Hepatic stellate cell (primary cell): ENCODE results near the gene DMGDH.

ENCODE experiments used
- DNase-seq: peaks from one replicate; pipeline ENCODE4 v3.0.0; 2011; ENCODE audit warnings: low spot score

The DMGDH gene

GRCh38 chr5:79069488-79070349 lies at the start of gene DMGDH, which contains the start of gene BHMT2:
TSS of gene DMGDH (minus strand) at chr5:79069674. CDS start at chr5:79069620, 54 bp downstream.
TSS of gene BHMT2 (plus strand) at chr5:79069767. CDS start at chr5:79069783, 16 bp downstream.
- DNase-seq, result peak; percentile 56

- DNase-seq, result no peak
Observed at GRCh38 chr5:79112703-79113058, 43.2 kb upstream of the DMGDH start.

DNA sequence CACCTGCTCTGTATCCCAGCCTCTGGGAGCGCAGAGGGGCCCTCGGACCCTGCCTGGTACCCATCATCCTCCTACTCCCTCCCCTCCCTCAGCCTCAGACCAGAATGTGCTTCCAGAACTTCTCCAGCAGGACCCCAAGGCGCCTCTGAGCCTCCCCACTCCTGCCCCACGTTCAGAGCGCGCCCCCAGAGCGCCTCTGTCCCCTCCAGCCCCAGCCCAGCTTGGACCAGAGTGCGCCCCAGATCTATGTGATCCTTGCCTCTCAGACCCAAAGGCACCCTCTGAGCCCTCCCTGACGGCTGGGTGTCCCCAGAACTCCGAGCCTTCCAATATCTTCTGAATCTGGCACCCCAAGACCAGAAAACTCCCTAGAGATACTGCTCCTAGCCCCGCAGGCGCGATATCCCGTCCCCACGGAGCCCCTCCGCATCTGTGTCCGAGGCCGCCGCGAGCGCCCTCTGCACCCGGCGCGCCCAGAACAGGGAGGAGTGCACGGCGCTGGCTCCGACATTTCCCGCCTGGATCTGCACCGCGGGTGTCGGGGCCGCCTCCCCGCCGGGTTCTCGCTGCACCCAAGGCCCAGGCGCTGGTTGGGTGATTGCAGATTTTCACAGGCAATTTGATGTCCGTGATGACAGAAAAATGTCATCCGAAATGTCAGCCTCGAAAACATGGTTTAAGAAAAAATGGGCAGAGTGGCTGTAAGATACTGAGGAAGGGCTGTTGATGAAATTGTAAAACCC lies 42.7 kb upstream of the DMGDH start:
- no peak for DNase-seq

DNA sequence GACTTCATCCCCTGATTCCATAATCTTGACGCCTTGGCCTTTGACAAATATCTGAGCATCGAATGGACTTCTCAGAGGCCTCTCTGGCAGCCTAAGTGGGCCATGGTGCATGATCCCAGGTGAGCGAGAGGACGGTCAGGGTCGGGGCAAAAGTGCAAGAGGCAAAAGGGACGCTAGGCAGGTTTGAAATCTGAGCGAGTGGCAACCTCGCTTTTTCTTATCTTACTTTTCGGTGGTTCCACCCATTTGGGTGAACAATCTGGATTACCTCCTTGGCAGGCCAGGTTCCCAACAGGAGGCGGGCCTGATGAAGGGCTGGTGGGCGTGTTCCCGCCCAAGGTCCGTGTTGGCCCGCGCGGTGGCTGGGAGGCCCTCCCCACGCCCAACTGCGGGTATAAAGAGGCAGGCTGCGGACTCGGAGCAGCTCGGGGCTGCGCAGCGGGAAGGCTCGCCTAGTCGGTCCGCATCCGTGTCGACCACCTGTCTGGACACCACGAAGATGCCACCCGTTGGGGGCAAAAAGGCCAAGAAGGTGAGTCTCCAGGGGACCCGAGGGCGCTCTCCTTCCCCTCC lies 42.0 kb upstream of the DMGDH start, which contains the start of gene BHMT:
Gene BHMT, plus strand, starts transcription at position 423 of the 573 bp plus-strand sequence. Its CDS starts 77 bp downstream, at position 500.
- no peak for DNase-seq

DNA sequence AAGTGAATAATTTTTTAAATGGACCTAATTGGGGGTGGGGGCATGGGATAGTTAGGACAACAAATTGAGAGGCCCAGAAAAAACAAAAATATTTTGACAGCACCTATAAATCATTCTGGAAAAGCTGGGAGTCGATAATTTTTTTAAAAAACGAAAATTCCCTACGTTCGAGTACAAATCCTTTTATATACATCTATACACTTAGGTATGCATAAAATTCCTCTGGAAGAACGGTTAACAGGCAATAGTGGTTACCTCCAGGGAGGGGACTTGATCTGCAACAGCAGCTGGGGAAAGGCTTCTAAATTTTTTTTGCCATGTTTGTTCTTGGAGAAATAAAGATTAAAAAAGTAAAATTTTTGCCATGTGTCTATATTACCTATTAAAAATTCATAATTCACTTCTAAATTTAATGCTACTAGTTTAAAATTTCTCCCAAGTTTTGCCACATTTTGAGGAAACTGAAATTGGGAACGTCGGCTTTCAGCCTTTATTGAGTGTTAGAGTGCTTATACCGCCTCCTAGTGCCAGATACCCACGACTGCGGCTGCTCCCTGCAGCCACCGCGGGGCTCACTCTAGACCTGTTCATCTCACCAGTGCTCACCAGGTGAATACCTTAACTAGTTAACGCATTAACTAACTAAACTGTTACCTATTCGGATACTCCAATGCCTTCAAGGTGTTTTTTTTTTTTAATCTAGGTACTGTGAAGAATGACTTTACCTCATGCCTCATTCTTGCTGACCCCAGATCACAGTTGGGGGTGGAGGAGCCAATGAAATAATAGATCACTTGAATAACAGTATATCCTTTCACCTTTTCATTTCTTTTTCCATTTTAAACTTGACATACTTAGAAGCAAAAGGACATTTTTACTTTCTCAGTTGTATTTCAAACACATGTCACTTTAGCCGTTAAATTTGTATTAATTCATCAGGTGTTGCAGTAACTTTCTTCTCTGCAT lies 40.3 kb upstream of the DMGDH start:
- DNase-seq, result no peak

DNA sequence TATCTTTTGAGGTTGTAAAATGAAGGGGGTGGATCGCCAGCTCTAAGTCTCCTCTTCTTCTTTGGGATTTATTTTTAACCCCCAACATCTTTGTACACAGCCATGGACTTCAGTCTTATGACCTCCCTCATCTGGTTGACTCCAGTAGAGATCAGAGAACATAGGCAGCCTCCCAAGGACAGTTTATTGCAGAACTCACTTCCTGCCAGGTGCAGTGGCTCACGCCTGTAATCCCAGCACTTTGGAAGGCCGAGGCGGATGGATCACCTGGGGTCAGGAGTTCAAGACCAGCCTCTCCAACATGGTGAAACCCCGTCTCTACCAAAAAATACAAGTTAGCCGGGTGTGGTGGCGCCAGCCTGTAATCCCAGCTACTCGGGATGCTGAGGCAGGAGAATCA lies 39.3 kb upstream of the DMGDH start:
- DNase-seq, result no peak

DNA sequence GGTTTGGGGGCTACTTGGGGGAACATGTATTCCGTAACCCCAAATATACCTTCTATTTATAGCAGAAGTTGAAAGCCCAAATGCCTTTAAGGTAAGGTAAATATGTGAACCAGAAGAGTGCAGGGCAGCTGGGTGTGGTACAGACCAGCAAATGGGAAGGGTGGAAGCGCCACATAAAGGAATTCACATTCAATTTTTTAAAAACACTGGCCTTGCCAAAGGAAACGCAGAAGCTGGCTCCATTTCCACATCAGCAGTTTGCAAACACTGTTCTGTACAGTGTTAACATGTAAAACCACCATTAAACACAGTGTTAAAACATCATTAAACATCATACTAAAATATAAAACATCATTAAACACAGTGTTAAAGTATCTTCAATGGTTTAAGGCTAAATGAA lies 38.6 kb upstream of the DMGDH start:
- no peak for DNase-seq

- DNase-seq, result peak; percentile 21
Observed at GRCh38 chr5:79107020-79107796, 37.7 kb upstream of the DMGDH start.

DNA sequence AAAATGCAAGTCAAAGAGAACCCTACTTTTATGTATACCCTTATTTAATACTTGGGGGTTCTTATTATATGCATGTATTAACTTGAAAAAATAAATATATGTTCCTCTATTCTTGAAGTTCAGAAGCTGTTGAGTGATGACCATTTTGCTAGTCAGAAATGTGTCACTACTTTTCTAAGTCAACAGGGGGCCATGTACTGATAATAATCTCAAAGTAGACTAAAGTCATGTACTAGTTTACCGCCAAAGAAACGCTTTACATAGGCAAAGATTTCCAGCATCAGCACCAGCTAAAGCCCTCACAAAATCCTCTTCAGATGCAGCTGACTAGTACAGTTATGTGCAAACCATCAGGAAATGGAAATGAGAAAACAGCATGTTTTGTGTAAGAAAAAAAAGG lies 36.4 kb upstream of the DMGDH start:
- DNase-seq, result no peak

DNA sequence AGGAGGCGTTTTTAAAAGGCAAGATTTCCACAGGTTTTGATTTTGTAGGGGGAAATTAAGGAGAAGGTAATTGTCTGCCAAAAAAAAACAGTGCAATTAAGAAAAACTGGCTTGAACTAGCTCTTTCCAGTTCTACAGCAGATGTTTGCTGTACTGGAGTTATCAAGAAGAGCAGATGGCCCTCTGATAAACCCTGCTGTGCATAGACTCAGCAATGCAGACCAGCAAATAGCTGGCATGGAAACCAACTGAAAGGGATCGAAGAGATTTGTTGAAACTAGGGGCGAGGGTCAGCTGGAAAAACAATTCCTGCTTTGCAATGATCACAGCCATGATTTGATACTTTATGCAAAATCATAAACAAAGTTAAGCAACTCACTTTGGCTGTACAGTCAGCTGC lies 24.3 kb upstream of the DMGDH start:
- no peak for DNase-seq

- no peak for DNase-seq
Observed at GRCh38 chr5:79091064-79091463, 21.6 kb upstream of the DMGDH start.

DNA sequence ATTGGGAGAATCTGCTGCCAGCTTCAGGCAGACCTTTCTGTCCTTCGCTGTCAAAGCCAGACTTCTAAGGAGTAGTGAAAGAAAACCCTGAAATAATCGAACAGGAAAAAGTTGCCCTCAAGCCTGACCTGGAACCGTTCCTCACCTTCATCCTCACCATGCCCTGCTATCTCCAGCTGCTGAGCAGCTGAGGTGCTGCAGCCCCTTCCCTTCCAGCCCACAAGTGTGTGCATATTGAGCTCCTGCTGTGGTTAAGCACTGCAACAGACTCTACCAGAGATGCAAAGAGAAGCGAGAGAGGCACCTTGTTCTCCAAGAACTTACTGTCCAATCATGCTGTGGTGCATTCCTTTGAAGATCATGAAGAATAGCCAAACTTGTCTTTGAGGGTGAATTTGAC lies 19.0 kb upstream of the DMGDH start:
- DNase-seq, result no peak

DNA sequence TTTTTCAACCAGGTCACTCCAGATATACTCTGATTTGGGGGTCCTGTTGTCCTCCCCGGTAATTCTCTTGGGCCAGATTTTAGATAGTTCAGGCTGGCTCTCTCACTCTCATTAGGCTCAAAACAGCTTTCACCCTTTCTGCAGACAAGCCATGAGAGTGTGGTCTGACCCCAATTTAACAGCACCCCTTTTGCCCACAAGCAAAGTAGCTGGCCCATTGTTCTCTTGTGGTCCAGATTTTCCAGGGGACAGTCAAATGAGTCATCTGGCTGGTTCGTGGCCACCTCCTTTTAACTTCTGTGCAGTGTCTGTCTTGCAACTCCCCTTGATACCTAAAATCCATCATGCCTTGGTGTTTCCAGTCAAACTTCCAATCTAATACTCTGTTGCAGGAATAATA lies 16.6 kb upstream of the DMGDH start:
- DNase-seq, result no peak

DNA sequence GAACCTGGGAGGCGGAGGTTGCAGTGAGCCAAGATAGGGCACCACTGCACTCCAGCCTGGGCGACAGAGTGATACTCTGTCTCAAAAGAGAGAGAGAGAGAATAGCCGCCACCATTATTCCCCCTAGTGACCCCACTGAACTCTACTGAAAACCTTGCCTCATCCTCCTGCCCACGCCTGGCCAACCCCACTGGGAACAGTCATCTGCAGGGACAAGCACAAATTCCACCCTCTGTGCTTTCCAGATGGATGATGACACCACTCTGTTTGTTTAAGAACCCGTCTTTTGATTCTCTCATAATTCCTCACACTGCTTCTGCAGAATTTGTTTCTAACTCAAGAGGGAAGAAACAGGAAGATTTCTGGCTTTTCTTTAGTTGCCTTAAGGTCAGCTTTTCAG lies 12.3 kb upstream of the DMGDH start:
- DNase-seq, result no peak

DNA sequence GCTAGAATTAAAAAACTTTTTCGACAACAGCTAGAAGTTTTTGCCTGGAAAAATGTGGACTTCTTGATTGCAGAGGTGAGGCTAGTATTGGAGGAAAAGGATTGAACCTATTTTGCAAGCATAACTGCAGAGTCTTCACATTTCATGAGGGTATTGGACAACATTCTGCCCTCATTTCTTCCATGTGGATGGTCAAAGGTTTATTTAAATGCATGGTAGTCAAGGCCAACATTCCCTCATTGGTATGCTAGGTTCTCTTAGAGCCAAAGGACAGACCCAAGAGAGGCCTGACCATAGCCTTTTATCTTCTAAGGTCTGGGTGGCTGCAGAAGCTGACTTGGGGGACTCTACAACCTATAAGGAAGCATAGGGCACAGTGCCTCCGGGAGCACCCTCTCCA lies 11.3 kb upstream of the DMGDH start:
- no peak for DNase-seq

GRCh38 chr5:79077680-79078365 lies 8.3 kb upstream of the DMGDH start:
- DNase-seq, result no peak

DNA sequence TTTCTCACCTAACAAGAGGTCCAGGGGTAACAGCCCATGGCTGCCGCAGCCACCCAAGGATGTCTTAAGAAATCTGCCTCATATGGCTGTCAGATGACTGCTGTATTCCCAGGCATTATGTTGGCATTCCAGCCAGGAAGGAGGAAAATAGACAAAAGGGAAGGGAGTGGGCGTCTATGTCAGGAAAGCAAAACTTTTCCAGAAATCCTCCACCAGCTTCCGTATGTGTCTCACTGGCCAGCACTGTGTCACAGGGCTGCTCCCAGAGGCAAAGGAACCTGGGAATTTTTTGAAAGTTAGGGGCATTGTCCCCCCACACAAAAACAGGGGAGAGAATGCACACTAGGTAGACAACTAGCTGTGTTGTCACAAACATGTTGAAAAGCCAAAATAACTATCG lies 7.3 kb upstream of the DMGDH start:
- DNase-seq, result no peak

- DNase-seq, result no peak
Observed at GRCh38 chr5:79075646-79076426, 6.4 kb upstream of the DMGDH start.

DNA sequence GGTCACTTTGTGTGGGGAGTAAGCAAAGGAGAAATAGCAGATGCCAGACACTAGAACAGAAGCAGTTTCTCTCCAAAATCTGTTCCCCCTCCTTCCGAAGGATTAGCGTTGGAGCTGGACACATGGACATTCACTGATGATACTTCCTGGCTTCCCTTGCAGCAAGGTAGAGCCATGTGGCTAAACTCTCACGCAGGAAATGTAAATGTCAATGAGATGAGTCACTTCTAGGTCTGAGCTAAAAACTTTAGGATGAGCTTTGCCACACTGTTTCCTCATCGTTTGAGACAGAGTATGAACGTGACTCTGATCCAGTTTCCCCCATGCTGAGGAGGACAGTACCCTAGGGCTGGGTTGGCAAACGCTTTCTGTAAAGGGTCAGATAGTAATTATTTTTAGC lies 5.2 kb upstream of the DMGDH start:
- peak; percentile 31 for DNase-seq

GRCh38 chr5:79070350-79070667 lies 835 bp upstream of the DMGDH start:
- peak; percentile 24 for DNase-seq
